ENCODE data around the gene MIPEP. TPM values are rescaled to one million over a fixed set of nuclear protein-coding genes. Genes with fewer than 3 reads are reported as not detected.

Gene MIPEP
- polyA plus RNA-seq, 2 of the 4 experiments (the other 2 are of a cell fraction): 21.6 to 32.8 TPM

- Histone ChIP-seq H3K27ac (no peak overlapping the region), H3K4me2 (no peak overlapping the region), H3K9me3 (peaks cover 13% of the 10 kb centered on the region), H3K4me3 (no peak overlapping the region), H3K4me1 (no peaks in the 10 kb centered on the region)
- ATAC-seq: no peak
- FAIRE-seq: no peak
- TF ChIP-seq ZNF302 (CRISPR knock-in tag; IDR thresholded peaks at IDR 0.05) (no peak), JUNB (IDR thresholded peaks at IDR 0.05) (no peak), BHLHE40 (IDR thresholded peaks at IDR 0.05; ENCODE audit: low read depth, low read length) (no peak), CHD2 (IDR thresholded peaks at IDR 0.05; ENCODE audit: low read length, partially characterized antibody) (no peak), RCOR1 (IDR thresholded peaks at IDR 0.05; ENCODE audit: low read depth, low read length) (no peak), NPAS2 (CRISPR knock-in tag; IDR thresholded peaks at IDR 0.05; ENCODE audit: borderline replicate concordance) (no peak), RNF2 (IDR thresholded peaks at IDR 0.05; ENCODE audit: borderline replicate concordance, low read depth) (no peak), ZSCAN20 (CRISPR knock-in tag; IDR thresholded peaks at IDR 0.05) (no peak), PBX3 (IDR thresholded peaks at IDR 0.05) (no peak), FOXS1 (CRISPR knock-in tag; IDR thresholded peaks at IDR 0.05) (no peak), RFX5 (IDR thresholded peaks at IDR 0.05) (no peak)
- TF ChIP-seq, protein P1, sequence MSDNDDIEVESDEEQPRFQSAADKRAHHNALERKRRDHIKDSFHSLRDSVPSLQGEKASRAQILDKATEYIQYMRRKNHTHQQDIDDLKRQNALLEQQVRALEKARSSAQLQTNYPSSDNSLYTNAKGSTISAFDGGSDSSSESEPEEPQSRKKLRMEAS (IDR thresholded peaks at IDR 0.05): no peak
- TF ChIP-seq, protein P2, sequence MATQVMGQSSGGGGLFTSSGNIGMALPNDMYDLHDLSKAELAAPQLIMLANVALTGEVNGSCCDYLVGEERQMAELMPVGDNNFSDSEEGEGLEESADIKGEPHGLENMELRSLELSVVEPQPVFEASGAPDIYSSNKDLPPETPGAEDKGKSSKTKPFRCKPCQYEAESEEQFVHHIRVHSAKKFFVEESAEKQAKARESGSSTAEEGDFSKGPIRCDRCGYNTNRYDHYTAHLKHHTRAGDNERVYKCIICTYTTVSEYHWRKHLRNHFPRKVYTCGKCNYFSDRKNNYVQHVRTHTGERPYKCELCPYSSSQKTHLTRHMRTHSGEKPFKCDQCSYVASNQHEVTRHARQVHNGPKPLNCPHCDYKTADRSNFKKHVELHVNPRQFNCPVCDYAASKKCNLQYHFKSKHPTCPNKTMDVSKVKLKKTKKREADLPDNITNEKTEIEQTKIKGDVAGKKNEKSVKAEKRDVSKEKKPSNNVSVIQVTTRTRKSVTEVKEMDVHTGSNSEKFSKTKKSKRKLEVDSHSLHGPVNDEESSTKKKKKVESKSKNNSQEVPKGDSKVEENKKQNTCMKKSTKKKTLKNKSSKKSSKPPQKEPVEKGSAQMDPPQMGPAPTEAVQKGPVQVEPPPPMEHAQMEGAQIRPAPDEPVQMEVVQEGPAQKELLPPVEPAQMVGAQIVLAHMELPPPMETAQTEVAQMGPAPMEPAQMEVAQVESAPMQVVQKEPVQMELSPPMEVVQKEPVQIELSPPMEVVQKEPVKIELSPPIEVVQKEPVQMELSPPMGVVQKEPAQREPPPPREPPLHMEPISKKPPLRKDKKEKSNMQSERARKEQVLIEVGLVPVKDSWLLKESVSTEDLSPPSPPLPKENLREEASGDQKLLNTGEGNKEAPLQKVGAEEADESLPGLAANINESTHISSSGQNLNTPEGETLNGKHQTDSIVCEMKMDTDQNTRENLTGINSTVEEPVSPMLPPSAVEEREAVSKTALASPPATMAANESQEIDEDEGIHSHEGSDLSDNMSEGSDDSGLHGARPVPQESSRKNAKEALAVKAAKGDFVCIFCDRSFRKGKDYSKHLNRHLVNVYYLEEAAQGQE (IDR thresholded peaks at IDR 0.05): no peak
- POLR2A ChIA-PET: no interaction called here
- 97% methylated on average over 3 of the region's 3 CpGs for WGBS (ENCODE audit: missing lambda C conversion rate)
- CTCF ChIA-PET: interaction anchor here (0.9 kb wide), 1 partner anchor 8 kb away, joined by 3 read pairs; no protein-coding TSS in a partner anchor
- no peak for DNase-seq (ENCODE audit: low read depth in 1 of 2, low spot score in 1 of 2)
Measured at GRCh38 chr13:23820530-23820929, 68.7 kb downstream of the MIPEP start.

GRCh38 chr13:23817830-23818229, 71.4 kb downstream of the MIPEP start:
- no peak for FAIRE-seq
- Histone ChIP-seq H3K4me2 (no peak overlapping the region), H3K9me3 (no peaks in the 10 kb centered on the region), H3K27ac (no peak overlapping the region), H3K4me1 (no peaks in the 10 kb centered on the region), H3K4me3 (no peak overlapping the region)
- ChIA-PET POLR2A (no interaction called here), CTCF (no interaction called here)
- no peak for DNase-seq (ENCODE audit: low read depth in 1 of 2, low spot score in 1 of 2)
- 92% methylated on average over 4 of the region's 4 CpGs for WGBS (ENCODE audit: missing lambda C conversion rate)
- no peak for ATAC-seq
- TF ChIP-seq PHF8 (IDR thresholded peaks at IDR 0.05; ENCODE audit: borderline replicate concordance, low read depth) (no peak), RCOR1 (IDR thresholded peaks at IDR 0.05; ENCODE audit: low read depth, low read length) (no peak), USF2 (IDR thresholded peaks at IDR 0.05) (no peak), POLR2A (IDR thresholded peaks at IDR 0.05; ENCODE audit: low read length) (no peak), MYC (IDR thresholded peaks at IDR 0.05; ENCODE audit: borderline replicate concordance, low read length) (no peak), FOXS1 (CRISPR knock-in tag; IDR thresholded peaks at IDR 0.05) (no peak), EHF (CRISPR knock-in tag; IDR thresholded peaks at IDR 0.05) (no peak), ZSCAN20 (CRISPR knock-in tag; IDR thresholded peaks at IDR 0.05) (no peak), SMC3 (IDR thresholded peaks at IDR 0.05) (no peak), BHLHE40 (IDR thresholded peaks at IDR 0.05; ENCODE audit: low read depth, low read length) (no peak), RNF2 (IDR thresholded peaks at IDR 0.05; ENCODE audit: borderline replicate concordance, low read depth) (no peak), HDAC2 (IDR thresholded peaks at IDR 0.05) (no peak), HOXA7 (CRISPR knock-in tag; IDR thresholded peaks at IDR 0.05) (no peak), TFCP2L1 (CRISPR knock-in tag; IDR thresholded peaks at IDR 0.05) (no peak), ZFP36 (IDR thresholded peaks at IDR 0.05; ENCODE audit: borderline replicate concordance, partially characterized antibody) (no peak), MAFK (IDR thresholded peaks at IDR 0.05; ENCODE audit: partially characterized antibody) (no peak), EHMT2 (IDR thresholded peaks at IDR 0.05; ENCODE audit: low read depth) (no peak)
